Measurements from ENCODE around the gene TRIM10. TPM values are rescaled to one million over a fixed set of nuclear protein-coding genes. Genes with fewer than 3 reads are reported as not detected.

Gene TRIM10
- total and polyA plus RNA-seq, 2 donors (not counting 1 experiment from before 2014, with no cell fraction given), result not detected

GRCh38 chr6:30113841-30114240 is 47.2 kb downstream of the TRIM10 start:
- Histone ChIP-seq H3K9me3 (ENCODE audit: control insufficient read depth, insufficient read depth, low read depth, low read length) (no peaks in the 10 kb centered on the region), H3K4me2 (ENCODE audit: extremely low read depth, insufficient read depth, low read length) (no peak overlapping the region), H3K27ac (ENCODE audit: insufficient read depth, low read length) (no peak overlapping the region), H3K79me2 (ENCODE audit: control insufficient read depth, insufficient read depth, low read length) (no peaks in the 10 kb centered on the region), H3K4me3 (replicated peaks in 1 of 4; ENCODE audit: control extremely low read depth in 1 of 4, insufficient read depth in 1 of 4, low read depth in 3 of 4, low read length in 4 of 4) (no peak overlapping the region), H3K27me3 (ENCODE audit: control insufficient read depth, insufficient read depth, low read length) (peaks cover 10% of the 10 kb centered on the region), H2AFZ (ENCODE audit: low read length) (no peak overlapping the region), H3K4me1 (ENCODE audit: control insufficient read depth, extremely low read depth, insufficient read depth, low read length) (no peaks in the 10 kb centered on the region), H3K9ac (ENCODE audit: insufficient read depth, low read length) (no peak overlapping the region), H4K20me1 (ENCODE audit: control insufficient read depth, extremely low read depth, insufficient read depth, low read length) (no peaks in the 10 kb centered on the region), H3K36me3 (ENCODE audit: control insufficient read depth, insufficient read depth, low read length) (no peaks in the 10 kb centered on the region)
- no peak for DNase-seq (ENCODE audit: low read depth in 2 of 2)
- TF ChIP-seq CTCF (conservative IDR thresholded peaks at IDR 0.05 in 1 of 2, IDR thresholded peaks at IDR 0.05 in 1 of 2; ENCODE audit: low read depth in 1 of 2, low read length in 2 of 2), result no peak
- no peak for TF ChIP-seq EZH2 (IDR thresholded peaks at IDR 0.05; ENCODE audit: low read length, missing control alignments)

- no peak for DNase-seq (ENCODE audit: low read depth in 2 of 2)
- H3K27ac ChIP-seq (ENCODE audit: insufficient read depth, low read length), result no peak within 1 kb of the TSS
- H3K9me3 ChIP-seq (ENCODE audit: control insufficient read depth, insufficient read depth, low read depth, low read length), result no peaks in the 10 kb centered on the region
- no peaks in the 10 kb centered on the region for H3K79me2 ChIP-seq (ENCODE audit: control insufficient read depth, insufficient read depth, low read length)
- no peak within 1 kb of the TSS for H3K4me2 ChIP-seq (ENCODE audit: extremely low read depth, insufficient read depth, low read length)
- no peak within 1 kb of the TSS for H3K9ac ChIP-seq (ENCODE audit: insufficient read depth, low read length)
- no peaks in the 10 kb centered on the region for H3K36me3 ChIP-seq (ENCODE audit: control insufficient read depth, insufficient read depth, low read length)
- no peaks in the 10 kb centered on the region for H4K20me1 ChIP-seq (ENCODE audit: control insufficient read depth, extremely low read depth, insufficient read depth, low read length)
- H2AFZ ChIP-seq (ENCODE audit: low read length), result no peak within 1 kb of the TSS
- H3K4me3 ChIP-seq (replicated peaks in 1 of 4; ENCODE audit: control extremely low read depth in 1 of 4, insufficient read depth in 1 of 4, low read depth in 3 of 4, low read length in 4 of 4), result no peak within 1 kb of the TSS
- no peaks in the 10 kb centered on the region for H3K4me1 ChIP-seq (ENCODE audit: control insufficient read depth, extremely low read depth, insufficient read depth, low read length)
- peaks cover 10% of the 10 kb centered on the region for H3K27me3 ChIP-seq (ENCODE audit: control insufficient read depth, insufficient read depth, low read length)
- TF ChIP-seq CTCF (conservative IDR thresholded peaks at IDR 0.05 in 1 of 2, IDR thresholded peaks at IDR 0.05 in 1 of 2; ENCODE audit: low read depth in 1 of 2, low read length in 2 of 2) (no peak), EZH2 (IDR thresholded peaks at IDR 0.05; ENCODE audit: low read length, missing control alignments) (no peak)
Measured at GRCh38 chr6:30113003-30113759, 47.8 kb downstream of the TRIM10 start, which contains the start of gene TRIM31. Gene TRIM31 (minus strand): TSS chr6:30113090. CDS start chr6:30112805, 285 bp downstream.

- peaks cover 10% of the 10 kb centered on the region for H3K27me3 ChIP-seq (ENCODE audit: control insufficient read depth, insufficient read depth, low read length)
- H3K9ac ChIP-seq (ENCODE audit: insufficient read depth, low read length), result no peak overlapping the region
- H3K4me3 ChIP-seq (replicated peaks in 1 of 4; ENCODE audit: control extremely low read depth in 1 of 4, insufficient read depth in 1 of 4, low read depth in 3 of 4, low read length in 4 of 4), result no peak overlapping the region
- no peak for TF ChIP-seq CTCF (conservative IDR thresholded peaks at IDR 0.05 in 1 of 2, IDR thresholded peaks at IDR 0.05 in 1 of 2; ENCODE audit: low read depth in 1 of 2, low read length in 2 of 2)
- TF ChIP-seq EZH2 (IDR thresholded peaks at IDR 0.05; ENCODE audit: low read length, missing control alignments), result no peak
- DNase-seq (ENCODE audit: low read depth in 2 of 2), result no peak
- H3K9me3 ChIP-seq (ENCODE audit: control insufficient read depth, insufficient read depth, low read depth, low read length), result no peaks in the 10 kb centered on the region
- H4K20me1 ChIP-seq (ENCODE audit: control insufficient read depth, extremely low read depth, insufficient read depth, low read length), result no peaks in the 10 kb centered on the region
- no peak overlapping the region for H3K4me2 ChIP-seq (ENCODE audit: extremely low read depth, insufficient read depth, low read length)
- H3K27ac ChIP-seq (ENCODE audit: insufficient read depth, low read length), result no peak overlapping the region
- no peaks in the 10 kb centered on the region for H3K4me1 ChIP-seq (ENCODE audit: control insufficient read depth, extremely low read depth, insufficient read depth, low read length)
- no peaks in the 10 kb centered on the region for H3K36me3 ChIP-seq (ENCODE audit: control insufficient read depth, insufficient read depth, low read length)
- no peaks in the 10 kb centered on the region for H3K79me2 ChIP-seq (ENCODE audit: control insufficient read depth, insufficient read depth, low read length)
- no peak overlapping the region for H2AFZ ChIP-seq (ENCODE audit: low read length)
Measured at GRCh38 chr6:30112402-30112994, 48.5 kb downstream of the TRIM10 start.
